SH-SY5Y (cell line): ENCODE results near the gene FAM228B.

Source experiments
- GATA2 ChIP-seq: IDR thresholded peaks from 2 replicates; pipeline ENCODE4 v1.6.1; 2011; ENCODE audit warnings: mild to moderate bottlenecking, low read depth, low read length
- GATA3 ChIP-seq: IDR thresholded peaks from 2 replicates; pipeline ENCODE4 v1.6.1; 2011; ENCODE audit warnings: low read depth, mild to moderate bottlenecking, low read length, moderate library complexity

GRCh38 chr2:24159708-24160107, 36.4 kb downstream of the FAM228B start:
- TF ChIP-seq GATA2 (no peak), GATA3 (no peak)
